Stimulated activated CD4-positive, alpha-beta T cell treated with anti-CD3 and anti-CD28 coated beads, Interleukin-1b, Interleukin-23, amount 100 ng/mL, for 24 hours (primary cell): ENCODE data around the gene MAD2L2.

Experiments used
- DNase-seq, 4 experiments: peaks; one replicate each; pipeline ENCODE4 v3.0.0-alpha.2; 2020; ENCODE audit warnings: low read depth in 4 of 4, low spot score in 1 of 4

MAD2L2 gene

GRCh38 chr1:11681071-11681771 is at the start of gene MAD2L2:
Gene MAD2L2 (minus strand): TSS chr1:11681148. CDS start chr1:11680601, 547 bp downstream.
- DNase-seq: peak; percentile 72 to 90 (median 85)

GRCh38 chr1:11730429-11730891 is 49.5 kb upstream of the MAD2L2 start:
- DNase-seq: no peak

- DNase-seq: no peak
Measured at GRCh38 chr1:11729498-11730428, 48.8 kb upstream of the MAD2L2 start.

GRCh38 chr1:11729155-11729497 is 48.2 kb upstream of the MAD2L2 start:
- no peak for DNase-seq

- DNase-seq: no peak
Measured at GRCh38 chr1:11728126-11728806, 47.3 kb upstream of the MAD2L2 start.

- no peak for DNase-seq
Measured at GRCh38 chr1:11727119-11727518, 46.2 kb upstream of the MAD2L2 start.

- no peak for DNase-seq
Measured at GRCh38 chr1:11725616-11726015, 44.7 kb upstream of the MAD2L2 start.

GRCh38 chr1:11722538-11722937 is 41.6 kb upstream of the MAD2L2 start:
- no peak for DNase-seq

- DNase-seq: no peak
Measured at GRCh38 chr1:11721311-11721710, 40.4 kb upstream of the MAD2L2 start.

GRCh38 chr1:11720525-11720924 is 39.6 kb upstream of the MAD2L2 start:
- DNase-seq: no peak

- no peak for DNase-seq
Measured at GRCh38 chr1:11720033-11720376, 39.1 kb upstream of the MAD2L2 start.

- peak; percentile 72 to 86 (median 78) for DNase-seq
Measured at GRCh38 chr1:11719313-11720032, 38.5 kb upstream of the MAD2L2 start.

- DNase-seq: no peak
Measured at GRCh38 chr1:11714831-11715575, 34.1 kb upstream of the MAD2L2 start.

- no peak for DNase-seq
Measured at GRCh38 chr1:11713095-11713494, 32.1 kb upstream of the MAD2L2 start.

GRCh38 chr1:11712285-11712684 is 31.3 kb upstream of the MAD2L2 start:
- no peak for DNase-seq

- DNase-seq: no peak
Measured at GRCh38 chr1:11711490-11711889, 30.5 kb upstream of the MAD2L2 start.

- DNase-seq: no peak
Measured at GRCh38 chr1:11708554-11709350, 27.8 kb upstream of the MAD2L2 start.

- no peak for DNase-seq
Measured at GRCh38 chr1:11707621-11708276, 26.8 kb upstream of the MAD2L2 start.

GRCh38 chr1:11706292-11706691 is 25.3 kb upstream of the MAD2L2 start:
- DNase-seq: no peak
